Smooth muscle cell (in vitro differentiated cells): ENCODE results near the gene RHOT2. TPM values are rescaled to one million over a fixed set of nuclear protein-coding genes. Genes with fewer than 3 reads are reported as not detected.

ENCODE experiments used
- DNase-seq: peaks from one replicate; lab custom pipeline; 2025; ENCODE audit not compliant: unreplicated experiment; lab: John Stamatoyannopoulos, UW
- H2AFZ ChIP-seq: fragments of 200-600 bp; sonication (generic); 2 replicates; pipeline ENCODE4 v1.6.0; 2016; ENCODE audit warnings: antibody characterized with exemption, low read depth, mild to moderate bottlenecking
- H3F3A ChIP-seq: fragments of 200-600 bp; sonication (generic); 2 replicates; pipeline ENCODE4 v1.6.0; 2017; ENCODE audit warnings: antibody characterized with exemption, low read depth
- H3K27ac ChIP-seq: fragments of 200-600 bp; sonication (generic); 2 replicates; pipeline ENCODE4 v1.5.1; 2016; ENCODE audit warnings: low read depth, mild to moderate bottlenecking
- H3K27me3 ChIP-seq: fragments of 200-600 bp; sonication (generic); 2 replicates; pipeline ENCODE4 v1.6.1; 2016; ENCODE audit warnings: low read depth, mild to moderate bottlenecking
- H3K36me3 ChIP-seq: fragments of 200-600 bp; sonication (generic); 2 replicates; pipeline ENCODE4 v1.5.1; 2016; ENCODE audit warnings: low read depth
- H3K4me1 ChIP-seq: fragments of 200-600 bp; sonication (generic); 2 replicates; pipeline ENCODE4 v1.5.1; 2016; ENCODE audit warnings: low read depth
- H3K4me2 ChIP-seq: fragments of 200-600 bp; sonication (generic); 2 replicates; pipeline ENCODE4 v1.6.0; 2016; ENCODE audit warnings: mild to moderate bottlenecking
- H3K4me3 ChIP-seq: fragments of 200-600 bp; sonication (generic); 2 replicates; pipeline ENCODE4 v1.5.1; 2016; ENCODE audit warnings: mild to moderate bottlenecking
- H3K79me2 ChIP-seq: fragments of 200-600 bp; sonication (generic); 2 replicates; pipeline ENCODE4 v1.6.0; 2016; ENCODE audit warnings: low read depth, mild to moderate bottlenecking
- H3K9ac ChIP-seq: fragments of 200-600 bp; sonication (generic); 2 replicates; pipeline ENCODE4 v1.6.0; 2016; ENCODE audit warnings: low read depth
- H3K9me3 ChIP-seq: fragments of 200-600 bp; sonication (generic); replicated peaks from 2 replicates; pipeline ENCODE4 v1.5.1; 2016; ENCODE audit warnings: low read depth
- H4K20me1 ChIP-seq: fragments of 200-600 bp; sonication (generic); 2 replicates; pipeline ENCODE4 v1.6.0; 2016; ENCODE audit warnings: low read depth
- WGBS: methylation state at CpG from one replicate; pipeline ENCODE4 v1.1.7; 2016; ENCODE audit warnings: low lambda C conversion rate; 5-methylcytosine and 5-hydroxymethylcytosine counted together
- polyA plus RNA-seq: library from polyadenylated mRNA; unstranded; fragments of >200 nt; fragmentation: Nextera tagmentation; extraction: Ambion mirVana; gene quantifications from 2 replicates; pipeline ENCODE4 v1.2.1, GENCODE V29; 2016
- total RNA-seq: library from RNA; depleted of rRNA; stranded (reverse); fragments of >200 nt; gene quantifications from 2 replicates; pipeline ENCODE4 v1.2.3, GENCODE V29; 2014
- TF ChIP-seq, protein P1 (sequence below): fragments of 200-600 bp; sonication (generic); IDR thresholded peaks from 2 replicates; pipeline ENCODE4 v1.5.1; 2017; ENCODE audit warnings: borderline replicate concordance, mild to moderate bottlenecking, antibody characterized with exemption; ENCODE audit not compliant: insufficient read depth, poor library complexity, severe bottlenecking

Gene RHOT2
- total and polyA plus RNA-seq, 2 experiments from 2014 or later: 41.4 to 148 TPM

- Histone ChIP-seq H3K9ac (no peak overlapping the region), H3K36me3 (no peaks in the 10 kb centered on the region), H3K27me3 (no peaks in the 10 kb centered on the region), H3K79me2 (no peaks in the 10 kb centered on the region), H3K4me2 (peak overlapping the region; percentile 100), H3K9me3 (no peaks in the 10 kb centered on the region), H3K27ac (peak overlapping the region; percentile 62), H2AFZ (no peak overlapping the region), H3F3A (no peaks in the 10 kb centered on the region), H4K20me1 (peaks cover 18% of the 10 kb centered on the region), H3K4me1 (peaks cover 11% of the 10 kb centered on the region), H3K4me3 (peak overlapping the region; percentile 91)
- 31% methylated on average over 16 of the region's 16 CpGs for WGBS
- DNase-seq: no peak
- TF ChIP-seq, protein P1, sequence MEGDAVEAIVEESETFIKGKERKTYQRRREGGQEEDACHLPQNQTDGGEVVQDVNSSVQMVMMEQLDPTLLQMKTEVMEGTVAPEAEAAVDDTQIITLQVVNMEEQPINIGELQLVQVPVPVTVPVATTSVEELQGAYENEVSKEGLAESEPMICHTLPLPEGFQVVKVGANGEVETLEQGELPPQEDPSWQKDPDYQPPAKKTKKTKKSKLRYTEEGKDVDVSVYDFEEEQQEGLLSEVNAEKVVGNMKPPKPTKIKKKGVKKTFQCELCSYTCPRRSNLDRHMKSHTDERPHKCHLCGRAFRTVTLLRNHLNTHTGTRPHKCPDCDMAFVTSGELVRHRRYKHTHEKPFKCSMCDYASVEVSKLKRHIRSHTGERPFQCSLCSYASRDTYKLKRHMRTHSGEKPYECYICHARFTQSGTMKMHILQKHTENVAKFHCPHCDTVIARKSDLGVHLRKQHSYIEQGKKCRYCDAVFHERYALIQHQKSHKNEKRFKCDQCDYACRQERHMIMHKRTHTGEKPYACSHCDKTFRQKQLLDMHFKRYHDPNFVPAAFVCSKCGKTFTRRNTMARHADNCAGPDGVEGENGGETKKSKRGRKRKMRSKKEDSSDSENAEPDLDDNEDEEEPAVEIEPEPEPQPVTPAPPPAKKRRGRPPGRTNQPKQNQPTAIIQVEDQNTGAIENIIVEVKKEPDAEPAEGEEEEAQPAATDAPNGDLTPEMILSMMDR: no peak
These were observed 52.0 kb downstream of the RHOT2 start for GRCh38 chr16:719815-720446.

DNA sequence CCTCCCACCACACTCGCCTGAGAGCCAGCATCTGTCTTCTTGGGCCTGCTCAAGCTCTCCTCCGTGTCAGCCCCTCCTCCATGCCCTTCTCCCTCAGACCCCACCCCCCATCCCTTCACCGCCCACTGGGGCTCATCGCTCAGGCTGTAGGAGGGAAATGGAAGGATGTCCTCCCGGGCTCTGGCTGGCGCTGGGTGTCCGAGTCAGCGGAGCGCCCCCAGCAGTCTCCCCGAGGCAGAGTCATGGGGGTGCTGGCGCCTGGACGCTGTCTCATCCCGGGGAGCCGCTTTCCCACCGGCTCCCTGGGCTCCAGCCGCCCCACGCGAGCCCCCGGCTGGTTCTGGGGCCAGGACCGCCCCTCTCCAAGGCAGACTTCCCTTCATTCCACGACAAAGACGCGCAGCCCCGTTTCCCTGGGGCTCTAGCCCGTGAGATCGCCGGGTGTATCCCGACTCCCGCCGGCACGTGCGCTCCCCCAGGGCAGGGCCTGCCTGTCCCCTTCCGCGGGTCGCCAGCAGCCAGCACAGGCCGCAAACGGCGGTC lies 52.6 kb downstream of the RHOT2 start:
- Histone ChIP-seq H3K4me3 (peak overlapping the region; percentile 91), H3K9me3 (no peaks in the 10 kb centered on the region), H3K4me2 (peak overlapping the region; percentile 100), H3K27me3 (no peaks in the 10 kb centered on the region), H4K20me1 (peaks cover 18% of the 10 kb centered on the region), H2AFZ (peak overlapping the region; percentile 85), H3K36me3 (no peaks in the 10 kb centered on the region), H3K27ac (peak overlapping the region; percentile 62), H3F3A (no peaks in the 10 kb centered on the region), H3K79me2 (no peaks in the 10 kb centered on the region), H3K4me1 (peaks cover 11% of the 10 kb centered on the region), H3K9ac (peak overlapping the region; percentile 71)
- TF ChIP-seq, protein P1: peak; percentile 18
- WGBS: 1% methylated on average over 34 of the region's 38 CpGs
- DNase-seq: peak; percentile 67

DNA sequence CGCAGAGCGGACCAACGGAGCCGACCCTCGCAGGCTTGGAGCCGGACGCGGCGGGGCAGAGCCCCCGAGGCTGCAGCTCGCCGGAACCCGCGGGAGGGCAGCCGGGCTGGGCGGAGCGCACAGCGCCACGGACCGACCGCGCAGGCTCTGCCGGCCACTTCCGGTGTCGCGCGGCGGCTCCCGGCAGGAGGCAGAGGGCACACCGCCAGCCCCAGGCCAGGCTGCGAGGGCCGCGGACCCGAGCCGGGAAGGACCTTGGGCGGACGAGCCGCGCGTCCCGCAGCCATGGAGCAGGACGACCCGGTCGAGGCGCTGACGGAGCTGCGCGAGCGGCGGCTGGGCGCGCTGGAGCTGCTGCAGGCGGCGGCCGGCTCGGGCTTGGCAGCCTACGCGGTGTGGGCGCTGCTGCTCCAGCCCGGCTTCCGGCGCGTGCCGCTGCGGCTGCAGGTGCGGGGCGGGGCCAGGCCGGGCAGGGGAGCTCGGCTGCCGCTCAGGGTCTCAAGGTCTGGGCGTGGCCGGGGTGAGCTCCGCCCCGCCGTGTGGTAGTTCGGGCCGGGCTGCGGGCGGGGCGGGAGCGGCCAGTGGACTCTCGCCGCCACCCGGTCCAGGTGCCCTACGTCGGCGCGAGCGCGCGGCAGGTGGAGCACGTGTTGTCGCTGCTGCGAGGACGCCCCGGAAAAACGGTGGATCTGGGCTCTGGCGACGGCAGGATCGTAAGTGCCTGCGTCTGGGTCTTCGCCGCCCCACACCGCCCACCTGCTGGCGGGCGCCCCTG lies 53.2 kb downstream of the RHOT2 start, which contains the start of gene ANTKMT:
ANTKMT (plus strand) TSS at position 157 of the 775 bp plus-strand sequence; CDS start at position 286, 129 bp downstream.
- H3K4me1 ChIP-seq: peaks cover 11% of the 10 kb centered on the region
- H3K4me2 ChIP-seq: peak within 1 kb of the TSS; percentile 100
- peak; percentile 63 for DNase-seq
- H3K9ac ChIP-seq: peak within 1 kb of the TSS; percentile 71
- peak within 1 kb of the TSS; percentile 62 for H3K27ac ChIP-seq
- H3K36me3 ChIP-seq: no peaks in the 10 kb centered on the region
- H3F3A ChIP-seq: no peaks in the 10 kb centered on the region
- peak within 1 kb of the TSS; percentile 85 for H2AFZ ChIP-seq
- H4K20me1 ChIP-seq: peaks cover 14% of the 10 kb centered on the region
- no peaks in the 10 kb centered on the region for H3K27me3 ChIP-seq
- TF ChIP-seq, protein P1: no peak
- no peaks in the 10 kb centered on the region for H3K9me3 ChIP-seq
- no peaks in the 10 kb centered on the region for H3K79me2 ChIP-seq
- WGBS: 13% methylated on average over 86 of the region's 106 CpGs
- peak within 1 kb of the TSS; percentile 91 for H3K4me3 ChIP-seq
